GM19351 (cell line): ENCODE measurements around the gene PCDHGB3.
A peak's percentile ranks its signal among the peaks of the same experiment; 100 is the strongest.
"Not testable (repeated sequence)": the region's sequence is repeated elsewhere in the genome, so short reads cannot be mapped to it uniquely, and the experiment has no call there.

ENCODE experiments used
- ATAC-seq: cut with Tn5 transposase; IDR thresholded peaks from one replicate; pipeline ENCODE4 v1.9.1; 2021; ENCODE audit warnings: mild to moderate bottlenecking, moderate library complexity; ENCODE audit not compliant: unreplicated experiment

PCDHGB3 gene

GRCh38 chr5:141389153-141390042 is 19.4 kb downstream of the PCDHGB3 start:
- ATAC-seq, result no peak

GRCh38 chr5:141392429-141393198 is 22.6 kb downstream of the PCDHGB3 start, which contains the start of gene PCDHGA8:
Gene PCDHGA8 (plus strand): TSS chr5:141392633. CDS start chr5:141392814, 181 bp downstream.
- no peak for ATAC-seq

- no peak for ATAC-seq
Observed at GRCh38 chr5:141393267-141393666, 23.2 kb downstream of the PCDHGB3 start.

- not testable (repeated sequence) for ATAC-seq
Observed at GRCh38 chr5:141394401-141395187, 24.6 kb downstream of the PCDHGB3 start.

- peak; percentile 98 for ATAC-seq
Observed at GRCh38 chr5:141397756-141398551, 27.9 kb downstream of the PCDHGB3 start, which contains the start of gene PCDHGB5. Gene PCDHGB5 (plus strand): TSS chr5:141397947. CDS start chr5:141398128, 181 bp downstream.

GRCh38 chr5:141398608-141399007 is 28.6 kb downstream of the PCDHGB3 start:
- no peak for ATAC-seq

GRCh38 chr5:141399555-141400258 is 29.7 kb downstream of the PCDHGB3 start:
- no peak for ATAC-seq

GRCh38 chr5:141402553-141403243 is 32.7 kb downstream of the PCDHGB3 start, which contains the start of gene PCDHGA9:
Gene PCDHGA9 (plus strand): TSS chr5:141402778. CDS start chr5:141402953, 175 bp downstream.
- no peak for ATAC-seq

GRCh38 chr5:141403387-141403786 is 33.3 kb downstream of the PCDHGB3 start:
- no peak for ATAC-seq

GRCh38 chr5:141407790-141408505 is 37.9 kb downstream of the PCDHGB3 start, which contains the start of gene PCDHGB6:
Gene PCDHGB6 (plus strand): TSS chr5:141408021. CDS start chr5:141408203, 182 bp downstream.
- ATAC-seq, result peak; percentile 86

- no peak for ATAC-seq
Observed at GRCh38 chr5:141409598-141410306, 39.7 kb downstream of the PCDHGB3 start.

GRCh38 chr5:141411575-141411974 is 41.5 kb downstream of the PCDHGB3 start:
- ATAC-seq, result no peak

GRCh38 chr5:141412854-141413539 is 43.0 kb downstream of the PCDHGB3 start, which contains the start of gene PCDHGA10:
Gene PCDHGA10 (plus strand): TSS chr5:141412987. CDS start chr5:141413176, 189 bp downstream.
- peak; percentile 76 for ATAC-seq

GRCh38 chr5:141413540-141414069 is 43.6 kb downstream of the PCDHGB3 start:
- ATAC-seq, result no peak

- not testable (repeated sequence) for ATAC-seq
Observed at GRCh38 chr5:141414548-141415274, 44.7 kb downstream of the PCDHGB3 start.

GRCh38 chr5:141415275-141415618 is 45.2 kb downstream of the PCDHGB3 start:
- ATAC-seq, result not testable (repeated sequence)
